Measurements from ENCODE around the gene SEC22C.

GRCh38 chr3:42552830-42553229 is 28.9 kb downstream of the SEC22C start:
- TF ChIP-seq CTCF (IDR thresholded peaks at IDR 0.05) (no peak), POLR2A (IDR thresholded peaks at IDR 0.05) (no peak)
